GM10248 (cell line): Measurements from ENCODE around the gene VNN1.

ENCODE experiments used
- CTCF ChIA-PET: fragments of 300-600 bp; sonication (Branson Sonifier 250); formaldehyde crosslinking; extraction: SDS; loops from one replicate; lab custom pipeline; 2021; ENCODE audit warnings: antibody characterized with exemption; lab: Yijun Ruan, JAX
- POLR2A ChIA-PET: fragments of 350-650 bp; sonication (Branson Sonifier 250); formaldehyde crosslinking; extraction: SDS; loops from one replicate; lab custom pipeline; 2020; ENCODE audit warnings: antibody characterized with exemption; lab: Yijun Ruan, JAX
- DNase-seq: peaks from one replicate; pipeline ENCODE4 v3.0.0; 2012; ENCODE audit errors: extremely low spot score
- TF ChIP-seq, protein P1 (sequence below): IDR thresholded peaks from 2 replicates; pipeline ENCODE4 v1.5.1; 2012; ENCODE audit warnings: mild to moderate bottlenecking, low read depth; ENCODE audit errors: extremely low read depth, missing control alignments, control extremely low read depth

Gene VNN1

DNA sequence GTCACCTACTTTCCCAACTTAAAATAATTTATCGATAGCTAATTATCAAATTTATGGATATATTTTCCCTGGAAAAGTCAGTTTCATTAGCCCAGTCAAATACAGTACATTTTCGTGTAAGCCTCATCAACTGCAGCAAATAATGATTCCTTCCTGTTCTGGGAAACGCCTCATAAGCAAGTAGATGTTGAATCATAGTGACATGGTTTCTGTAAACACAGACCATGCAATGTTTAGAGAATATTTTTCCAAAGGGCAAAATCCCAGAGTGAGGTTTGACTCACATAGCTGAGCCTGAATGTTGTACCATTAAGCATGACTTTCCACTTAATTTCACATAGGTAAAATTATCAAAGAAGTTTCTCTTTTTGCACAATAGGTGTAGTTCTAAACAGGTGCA, 16.7 kb upstream of the VNN1 start:
- ChIA-PET POLR2A (no interaction called here), CTCF (no interaction called here)
- no peak for DNase-seq
- TF ChIP-seq, protein P1, sequence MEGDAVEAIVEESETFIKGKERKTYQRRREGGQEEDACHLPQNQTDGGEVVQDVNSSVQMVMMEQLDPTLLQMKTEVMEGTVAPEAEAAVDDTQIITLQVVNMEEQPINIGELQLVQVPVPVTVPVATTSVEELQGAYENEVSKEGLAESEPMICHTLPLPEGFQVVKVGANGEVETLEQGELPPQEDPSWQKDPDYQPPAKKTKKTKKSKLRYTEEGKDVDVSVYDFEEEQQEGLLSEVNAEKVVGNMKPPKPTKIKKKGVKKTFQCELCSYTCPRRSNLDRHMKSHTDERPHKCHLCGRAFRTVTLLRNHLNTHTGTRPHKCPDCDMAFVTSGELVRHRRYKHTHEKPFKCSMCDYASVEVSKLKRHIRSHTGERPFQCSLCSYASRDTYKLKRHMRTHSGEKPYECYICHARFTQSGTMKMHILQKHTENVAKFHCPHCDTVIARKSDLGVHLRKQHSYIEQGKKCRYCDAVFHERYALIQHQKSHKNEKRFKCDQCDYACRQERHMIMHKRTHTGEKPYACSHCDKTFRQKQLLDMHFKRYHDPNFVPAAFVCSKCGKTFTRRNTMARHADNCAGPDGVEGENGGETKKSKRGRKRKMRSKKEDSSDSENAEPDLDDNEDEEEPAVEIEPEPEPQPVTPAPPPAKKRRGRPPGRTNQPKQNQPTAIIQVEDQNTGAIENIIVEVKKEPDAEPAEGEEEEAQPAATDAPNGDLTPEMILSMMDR: no peak

DNA sequence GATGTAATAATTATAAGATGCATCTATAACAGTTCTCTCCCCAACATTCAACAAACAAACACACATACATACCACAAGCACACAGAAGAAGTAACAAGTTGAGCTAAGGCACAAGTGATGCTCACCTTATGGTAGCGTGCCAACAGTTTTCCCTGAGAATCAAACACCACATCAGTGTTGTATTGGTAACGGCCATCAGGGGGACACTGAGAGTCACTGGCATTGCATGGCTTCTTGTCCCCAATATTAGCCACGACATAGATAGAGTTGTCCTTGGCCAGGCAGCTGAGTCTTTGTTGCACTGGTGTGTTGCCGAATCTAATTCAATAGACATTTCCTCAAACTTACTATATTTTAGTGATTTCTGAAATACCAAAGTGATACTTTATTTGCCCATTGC, 14.8 kb upstream of the VNN1 start:
- DNase-seq: no peak
- TF ChIP-seq, protein P1: no peak
- ChIA-PET POLR2A (no interaction called here), CTCF (interaction anchor here (1.0 to 1.8 kb wide), 8 partner anchors 10 to 70 kb away, joined by 3 to 4 read pairs (median 4); partner anchors contain the start of gene SLC18B1)

DNA sequence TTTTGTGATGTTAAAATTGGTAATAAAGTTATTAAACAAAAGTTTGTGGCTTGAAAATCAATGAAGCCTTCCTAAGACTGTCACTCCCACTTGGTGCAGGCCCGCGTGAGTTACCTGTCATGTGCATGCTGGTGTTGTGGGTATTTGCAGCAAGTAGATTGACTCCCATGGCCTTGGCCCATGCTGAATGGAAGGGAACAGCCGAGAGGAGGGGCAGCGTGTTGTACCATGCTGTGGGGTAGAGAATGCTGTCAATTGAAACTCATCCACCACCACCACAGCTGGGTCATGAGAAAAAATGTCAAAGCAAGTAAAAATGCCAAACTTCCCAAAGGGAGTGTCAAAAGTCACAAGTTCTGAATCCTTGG, 12.7 kb upstream of the VNN1 start:
- no peak for DNase-seq
- ChIA-PET POLR2A (no interaction called here), CTCF (no interaction called here)
- TF ChIP-seq, protein P1: no peak

DNA sequence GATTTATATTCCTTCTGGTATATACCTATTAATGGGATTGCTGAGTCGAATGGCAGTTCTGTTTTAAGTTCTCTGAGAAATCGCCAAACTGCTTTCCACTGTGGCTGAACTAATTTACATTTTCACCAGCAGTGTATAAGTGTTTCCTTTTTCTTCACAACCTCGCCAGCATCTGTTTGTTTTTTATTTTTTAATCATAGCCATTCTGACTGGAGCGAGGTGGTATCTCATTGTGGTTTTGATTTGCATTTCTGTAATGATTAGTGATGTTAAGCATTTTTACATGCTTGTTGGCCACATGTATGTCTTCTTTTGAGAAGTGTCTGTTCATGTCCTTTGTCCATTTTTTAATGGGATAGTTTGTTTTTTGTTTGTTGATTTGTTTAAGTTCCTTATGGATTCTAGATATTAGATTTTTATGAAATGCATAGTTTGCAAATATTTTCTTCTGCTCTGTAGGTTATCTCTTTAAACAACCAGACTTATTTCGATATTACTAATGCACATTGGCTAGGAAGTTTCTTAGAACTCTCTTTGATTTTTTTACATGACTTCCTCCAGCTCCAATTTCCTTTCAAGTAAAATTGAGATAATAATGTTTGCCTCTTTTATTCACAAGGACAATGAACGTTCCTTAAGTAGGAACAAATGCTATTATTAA, 12.2 kb upstream of the VNN1 start:
- no peak for DNase-seq
- CTCF ChIA-PET: no interaction called here
- POLR2A ChIA-PET: no interaction called here
- TF ChIP-seq, protein P1: no peak

DNA sequence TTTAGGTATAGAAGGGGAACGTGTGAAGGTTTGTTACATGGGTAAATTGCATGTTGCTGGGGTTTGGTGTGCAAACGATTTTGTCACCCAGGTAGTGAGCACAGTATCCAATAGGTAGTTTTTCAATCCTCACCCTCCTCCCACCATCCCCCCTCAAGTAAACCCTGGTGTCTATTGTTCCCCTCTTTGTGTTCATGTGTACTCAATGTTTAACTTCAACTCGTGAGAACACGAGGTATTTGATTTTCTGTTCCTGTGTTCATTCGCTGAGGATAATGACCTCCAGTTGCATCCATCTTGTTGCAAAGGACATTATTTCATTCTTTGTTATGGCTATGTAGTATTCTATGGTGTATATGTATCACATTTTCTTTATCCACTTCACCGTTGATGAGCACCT, 11.6 kb upstream of the VNN1 start:
- TF ChIP-seq, protein P1: no peak
- POLR2A ChIA-PET: no interaction called here
- DNase-seq: no peak
- CTCF ChIA-PET: interaction anchor here (1.1 to 1.2 kb wide), 4 partner anchors 9 to 41 kb away, joined by 3 read pairs; no protein-coding TSS in a partner anchor

DNA sequence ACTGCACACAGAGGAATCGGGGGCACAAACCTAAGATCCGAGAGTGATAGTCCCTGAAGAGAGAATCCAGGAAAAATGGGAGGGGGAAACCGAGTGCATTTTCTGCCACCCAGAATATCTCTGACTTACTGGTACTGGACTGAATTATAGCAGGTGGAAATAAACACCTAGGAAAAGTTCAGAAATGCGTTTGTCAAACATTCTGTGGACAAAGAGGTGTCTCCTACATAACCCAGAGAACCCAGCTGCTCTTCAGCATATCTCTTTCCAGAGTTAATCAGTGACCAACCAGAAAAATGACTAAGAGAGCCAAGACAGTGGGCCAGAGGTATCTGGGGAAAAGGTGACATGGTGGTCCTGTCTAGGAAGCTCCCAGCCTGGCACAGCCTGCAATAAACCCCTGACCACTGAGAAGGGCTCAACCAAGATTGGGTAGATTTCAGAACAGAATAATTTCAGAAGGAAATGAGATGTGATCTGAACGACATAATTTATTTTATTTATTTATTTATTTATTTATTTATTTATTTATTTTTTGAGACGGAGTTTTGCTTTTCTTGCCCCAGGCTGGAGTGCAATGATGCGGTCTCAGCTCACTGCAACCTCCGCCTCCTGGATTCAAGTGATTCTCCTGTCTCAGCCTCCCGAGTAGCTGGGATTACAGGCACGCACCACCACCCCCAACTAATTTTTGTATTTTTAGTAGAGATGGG, 6.0 kb upstream of the VNN1 start:
- CTCF ChIA-PET: interaction anchor here (1.2 kb wide), 1 partner anchor 41 kb away, joined by 3 read pairs; no protein-coding TSS in a partner anchor
- no peak for DNase-seq
- POLR2A ChIA-PET: no interaction called here
- TF ChIP-seq, protein P1: no peak
